G401.6 (cell line): ENCODE data around the gene CDK9.
"Not testable (repeated sequence)": the region's sequence is repeated elsewhere in the genome, so short reads cannot be mapped to it uniquely, and the experiment has no call there.

Source experiments
- FAIRE-seq: peaks from 2 replicates; lab custom pipeline; 2012; peaks lifted over from hg19 to GRCh38; lab: Jason Lieb, UNC

The CDK9 gene

GRCh38 chr9:127828262-127829031 is 42.6 kb downstream of the CDK9 start:
- no peak for FAIRE-seq

GRCh38 chr9:127829205-127829906 is 43.5 kb downstream of the CDK9 start:
- FAIRE-seq = no peak

GRCh38 chr9:127832248-127832647 is 46.4 kb downstream of the CDK9 start:
- FAIRE-seq = no peak

- FAIRE-seq = no peak
Measured at GRCh38 chr9:127833555-127833954, 47.7 kb downstream of the CDK9 start.

GRCh38 chr9:127835991-127836516 is 50.2 kb downstream of the CDK9 start:
- FAIRE-seq = no peak

- FAIRE-seq = not testable (repeated sequence)
Measured at GRCh38 chr9:127836561-127836960, 50.7 kb downstream of the CDK9 start.

GRCh38 chr9:127837346-127837745 is 51.5 kb downstream of the CDK9 start:
- FAIRE-seq = no peak

GRCh38 chr9:127838375-127839078 is 52.7 kb downstream of the CDK9 start:
- no peak for FAIRE-seq
